K562 (cell line): ENCODE results near the gene SLIT1. TPM values are rescaled to one million over a fixed set of nuclear protein-coding genes. Genes with fewer than 3 reads are reported as not detected.

Source experiments
- ATAC-seq: fragments of 200-7000 bp; cut with Tn5 transposase; 3 replicates; pipeline ENCODE4 v1.9.1; 2020; ENCODE audit warnings: moderate library complexity
- BruUV-seq: library from RNA; stranded (reverse); fragments of 400-500 nt; replicated peaks from 2 replicates; lab custom pipeline; 2021; lab: Mats Ljungman, UMichigan
- CTCF ChIA-PET: fragments of 300-600 bp; formaldehyde crosslinking; extraction: SDS; loops from one replicate; lab custom pipeline; 2021; ENCODE audit warnings: low intra/inter-chr PET ratio; lab: Yijun Ruan, JAX
- POLR2A ChIA-PET: fragments of 300-600, 350-650 bp; sonication (Branson Sonifier 250); formaldehyde crosslinking; extraction: SDS; loops from one replicate; lab custom pipeline; 2021; ENCODE audit warnings: antibody characterized with exemption, inconsistent platforms; lab: Yijun Ruan, JAX
- DNase-seq, 4 experiments: peaks; one replicate each; pipeline versions ENCODE4 v3.0.0 to v3.0.0-alpha.2; 2011 to 2018; ENCODE audit warnings: low spot score in 3 of 4, mixed read lengths in 3 of 4; ENCODE audit errors: extremely low read depth in 1 of 4
- FAIRE-seq: peaks from 2 replicates; lab custom pipeline; 2011; peaks lifted over from hg19 to GRCh38; lab: Jason Lieb, UNC
- H2AFZ ChIP-seq: 2 replicates; pipeline ENCODE4 v1.6.0; 2011; ENCODE audit warnings: low read depth, low read length, control low read depth, inconsistent platforms
- H3K27ac ChIP-seq: fragments of 200-600 bp; 3 replicates; pipeline ENCODE4 v1.8.0; 2011; ENCODE audit warnings: low read depth, mild to moderate bottlenecking, control low read depth, inconsistent platforms, low read length, moderate library complexity, mixed read lengths; ENCODE audit errors: extremely low read depth
- H3K27me3 ChIP-seq, 2 experiments: fragments of 300-600 bp in 1 of 2; 2 replicates in 1 of 2; 3 replicates in 1 of 2; pipeline versions ENCODE4 v1.6.0 to v1.8.0; 2011; ENCODE audit warnings: inconsistent platforms in 2 of 2, low read length in 2 of 2, mild to moderate bottlenecking in 1 of 2, mixed read lengths in 1 of 2, moderate library complexity in 1 of 2; ENCODE audit not compliant: control insufficient read depth in 2 of 2, insufficient read depth in 2 of 2
- H3K36me3 ChIP-seq: fragments of 300-600 bp; 3 replicates; pipeline ENCODE4 v1.8.0; 2011; ENCODE audit warnings: mild to moderate bottlenecking, low read length, inconsistent platforms; ENCODE audit not compliant: control insufficient read depth, insufficient read depth
- H3K4me1 ChIP-seq, 2 experiments: fragments of 200-600 bp in 1 of 2; replicated peaks in 1 of 2; 2 replicates in 1 of 2; 3 replicates in 1 of 2; pipeline versions ENCODE4 v1.5.1 to v1.8.0; 2011; ENCODE audit warnings: inconsistent platforms in 2 of 2, low read length in 2 of 2, mild to moderate bottlenecking in 1 of 2, mixed read lengths in 1 of 2, moderate library complexity in 1 of 2; ENCODE audit not compliant: control insufficient read depth in 2 of 2, insufficient read depth in 2 of 2
- H3K4me2 ChIP-seq: 2 replicates; pipeline ENCODE4 v1.6.1; 2011; ENCODE audit warnings: low read length, control low read depth, inconsistent platforms, mixed read lengths; ENCODE audit not compliant: insufficient read depth
- H3K4me3 ChIP-seq: fragments of 200-600 bp; sonication (generic), shearing (Covaris generic); 2 replicates; pipeline ENCODE4 v1.5.1; 2016; ENCODE audit warnings: control low read depth, inconsistent platforms
- H3K79me2 ChIP-seq: fragments of 200-600 bp; 3 replicates; pipeline ENCODE4 v1.8.0; 2011; ENCODE audit warnings: low read length, inconsistent platforms; ENCODE audit not compliant: control insufficient read depth, insufficient read depth
- H3K9ac ChIP-seq, 2 experiments: 2 replicates each; pipeline versions ENCODE4 v1.6.0 to v1.6.1; 2011; ENCODE audit warnings: low read depth in 2 of 2, low read length in 2 of 2, control low read depth in 1 of 2, inconsistent platforms in 1 of 2, mild to moderate bottlenecking in 1 of 2, mixed read lengths in 1 of 2; ENCODE audit not compliant: insufficient read depth in 1 of 2
- H3K9me1 ChIP-seq: one replicate; pipeline ENCODE4 v1.6.0; 2011; ENCODE audit warnings: inconsistent platforms, mild to moderate bottlenecking, low read length, moderate library complexity; ENCODE audit not compliant: control insufficient read depth, insufficient read depth
- H3K9me3 ChIP-seq: replicated peaks from 2 replicates; pipeline ENCODE4 v1.5.1; 2011; ENCODE audit warnings: low read depth, low read length, inconsistent platforms; ENCODE audit not compliant: control insufficient read depth, insufficient read depth
- H4K20me1 ChIP-seq: replicated peaks from 2 replicates; pipeline ENCODE4 v1.6.1; 2011; ENCODE audit warnings: low read length, inconsistent platforms, mixed read lengths; ENCODE audit not compliant: control insufficient read depth, insufficient read depth
- CHD1 ChIP-seq: fragments of 200-600 bp; sonication (generic); IDR thresholded peaks from one replicate; pipeline ENCODE4 v1.6.1; 2012; ENCODE audit warnings: mild to moderate bottlenecking, moderate library complexity, low read length, inconsistent platforms
- HEY1 ChIP-seq: fragments of 250-450 bp; sonication (Bioruptor Pico); IDR thresholded peaks from 2 replicates; pipeline ENCODE4 v1.5.0; 2020; ENCODE audit warnings: mild to moderate bottlenecking, moderate library complexity, borderline replicate concordance
- MTA1 ChIP-seq: fragments of 450-650 bp; IDR thresholded peaks from 2 replicates; pipeline ENCODE4 v1.6.1; 2017; ENCODE audit warnings: borderline replicate concordance
- MYBL2 ChIP-seq, 2 experiments: fragments of 450-650 bp in 1 of 2; sonication (generic) in 1 of 2; formaldehyde crosslinking in 1 of 2; IDR thresholded peaks; 2 replicates each; pipeline versions ENCODE4 v1.6.1 to v1.8.1; 2017 to 2022; ENCODE audit warnings: borderline replicate concordance in 1 of 2, inconsistent platforms in 1 of 2, low read depth in 1 of 2, mild to moderate bottlenecking in 1 of 2, missing genetic modification reagents in 1 of 2, moderate library complexity in 1 of 2
- PURB ChIP-seq: sonication (generic); formaldehyde crosslinking; IDR thresholded peaks from 2 replicates; pipeline ENCODE4 v1.9.0; 2021; ENCODE audit warnings: low read depth, mild to moderate bottlenecking, missing genetic modification reagents
- TEAD4 ChIP-seq, 2 experiments: sonication (generic) in 1 of 2; formaldehyde crosslinking in 1 of 2; IDR thresholded peaks; 2 replicates each; pipeline versions ENCODE4 v1.6.1 to v1.8.0; 2012 to 2022; ENCODE audit warnings: borderline replicate concordance in 1 of 2, inconsistent platforms in 1 of 2, low read length in 1 of 2, mild to moderate bottlenecking in 1 of 2, missing genetic modification reagents in 1 of 2
- ZBTB8A ChIP-seq: fragments of 450-650 bp; IDR thresholded peaks from 2 replicates; pipeline ENCODE4 v1.6.1; 2018; ENCODE audit warnings: mild to moderate bottlenecking, moderate library complexity; ENCODE audit not compliant: partially characterized antibody
- ZFP30 ChIP-seq: fragments of 250-450 bp; sonication (Bioruptor Pico); IDR thresholded peaks from 2 replicates; pipeline ENCODE4 v1.8.0; 2022; ENCODE audit warnings: moderate library complexity, mild to moderate bottlenecking, inconsistent platforms, borderline replicate concordance
- ZNF354B ChIP-seq: fragments of 250-450 bp; sonication (Bioruptor Pico); IDR thresholded peaks from 2 replicates; pipeline ENCODE4 v1.4.0; 2020
- ZNF79 ChIP-seq: fragments of 250-450 bp; sonication (Bioruptor Pico); IDR thresholded peaks from 2 replicates; pipeline ENCODE4 v1.4.0; 2020; ENCODE audit warnings: low read depth, mild to moderate bottlenecking, moderate library complexity
- WGBS: fragments of 100-300 bp; shearing (Covaris generic); methylation state at CpG from one replicate; pipeline ENCODE4 v1.1.6; 2016; ENCODE audit warnings: low coverage, mixed read lengths; ENCODE audit not compliant: insufficient coverage; ENCODE audit errors: missing lambda C conversion rate; 5-methylcytosine and 5-hydroxymethylcytosine counted together
- in situ Hi-C: fragments of 300-500 bp; cut with MboI; formaldehyde crosslinking; loops from 4 replicates; pipeline ENCODE4 v1.15.0; 2018; ENCODE audit warnings: inconsistent platforms, mixed read lengths
- intact Hi-C: fragments of 100-400 bp; cut with micrococcal nuclease; formaldehyde crosslinking; loops from 2 replicates; pipeline ENCODE4 v1.14.2; 2022
- polyA plus RNA-seq, 8 experiments: library from polyadenylated mRNA; depleted of rRNA in 4 of 8; stranded (reverse) in 5 of 8; unstranded in 3 of 8; fragments of >200 nt; fragmentation: Nextera tagmentation in 2 of 8; fragmentation: Illumina TruSeq in 1 of 8; extraction: Ambion mirVana in 2 of 8; extraction: Trizol in 1 of 8; gene quantifications; 2 replicates each; pipeline versions ENCODE4 v1.2.1 to v1.2.3, GENCODE V29; 2011 to 2014; ENCODE audit warnings: inconsistent platforms in 1 of 8, missing spikeins in 1 of 8
- total RNA-seq, 7 experiments: library from RNA; depleted of rRNA in 6 of 7; stranded (reverse); fragments of >200 nt in 6 of 7; fragmentation: Illumina TruSeq in 2 of 7; extraction: Trizol in 2 of 7; gene quantifications; 2 replicates each; pipeline versions ENCODE4 v1.2.1 to v1.2.3, GENCODE V29; 2011 to 2021; ENCODE audit warnings: low replicate concordance in 1 of 7
- TF ChIP-seq, protein P1 (sequence below): fragments of 200-600 bp; sonication (generic); IDR thresholded peaks from one replicate; pipeline ENCODE4 v1.6.1; 2012; ENCODE audit warnings: mild to moderate bottlenecking, low read depth, low read length, inconsistent platforms

The SLIT1 gene
- total and polyA plus RNA-seq, 9 of the 15 experiments (the other 6 are each of a cell fraction or from before 2014, with no cell fraction given), result 0.01 to 0.11 (median 0.04) TPM; not detected in 3

DNA sequence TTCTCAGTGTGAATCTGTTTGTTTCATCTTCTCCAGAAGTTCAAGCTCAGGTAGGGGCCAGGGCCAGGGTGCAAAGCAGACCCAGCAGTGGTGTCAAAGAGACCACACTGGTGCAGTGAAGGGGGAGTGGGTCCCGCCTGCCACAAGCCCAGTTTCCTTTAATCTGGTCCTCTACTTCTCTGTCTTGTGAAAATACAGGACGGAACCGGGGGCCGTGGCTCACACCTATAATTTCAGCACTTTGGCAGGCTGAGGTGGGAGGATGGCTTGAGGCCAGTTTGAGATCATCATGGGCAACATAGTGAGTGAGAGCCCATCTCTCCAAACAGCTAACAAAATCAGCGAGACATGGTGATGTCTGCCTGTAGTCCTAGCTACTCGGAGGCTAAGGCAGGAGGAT, 109.0 kb downstream of the SLIT1 start:
- Histone ChIP-seq H3K27me3 (peaks cover 0 to 27% of the 10 kb centered on the region in 2 experiments; a peak in 3 of 5 replicates), H3K79me2 (no peaks in the 10 kb centered on the region), H3K4me3 (no peak overlapping the region), H3K27ac (no peak overlapping the region), H4K20me1 (peaks cover 4% of the 10 kb centered on the region; the same call in 1 of the 2 replicates), H3K9ac (no peak overlapping the region), H3K4me1 (peaks cover 0 to 5% of the 10 kb centered on the region in 2 experiments; a peak in 1 of 5 replicates), H3K9me1 (no peaks in the 10 kb centered on the region), H2AFZ (no peak overlapping the region), H3K4me2 (no peak overlapping the region), H3K9me3 (no peaks in the 10 kb centered on the region), H3K36me3 (no peaks in the 10 kb centered on the region)
- no TSS peak for BruUV-seq
- POLR2A ChIA-PET, result interaction anchor here (0.7 kb wide), 1 partner anchor 20 kb away, joined by 3 read pairs; no protein-coding TSS in a partner anchor
- 0% methylated on average over 6 of the region's 6 CpGs for WGBS
- DNase-seq (no peak), FAIRE-seq (no peak), ATAC-seq (no peak)
- in situ Hi-C loops, result loop anchor here (10.0 kb wide), 1 partner anchor 278 kb away; no protein-coding TSS in a partner anchor
- CTCF ChIA-PET, result no interaction called here
- intact Hi-C loops, result no loop called here
- TF ChIP-seq MYBL2 (IDR thresholded peaks at IDR 0.05; ENCODE audit: low read depth), result no peak
- no peak for TF ChIP-seq MYBL2 (CRISPR knock-in tag; IDR thresholded peaks at IDR 0.05; ENCODE audit: borderline replicate concordance)
- no peak for TF ChIP-seq TEAD4 (IDR thresholded peaks at IDR 0.05; ENCODE audit: low read length)
- TF ChIP-seq TEAD4 (CRISPR knock-in tag; IDR thresholded peaks at IDR 0.05; ENCODE audit: borderline replicate concordance), result no peak
- no peak for TF ChIP-seq ZFP30
- TF ChIP-seq HEY1 (CRISPR knock-in tag), result no peak
- TF ChIP-seq, protein P1, sequence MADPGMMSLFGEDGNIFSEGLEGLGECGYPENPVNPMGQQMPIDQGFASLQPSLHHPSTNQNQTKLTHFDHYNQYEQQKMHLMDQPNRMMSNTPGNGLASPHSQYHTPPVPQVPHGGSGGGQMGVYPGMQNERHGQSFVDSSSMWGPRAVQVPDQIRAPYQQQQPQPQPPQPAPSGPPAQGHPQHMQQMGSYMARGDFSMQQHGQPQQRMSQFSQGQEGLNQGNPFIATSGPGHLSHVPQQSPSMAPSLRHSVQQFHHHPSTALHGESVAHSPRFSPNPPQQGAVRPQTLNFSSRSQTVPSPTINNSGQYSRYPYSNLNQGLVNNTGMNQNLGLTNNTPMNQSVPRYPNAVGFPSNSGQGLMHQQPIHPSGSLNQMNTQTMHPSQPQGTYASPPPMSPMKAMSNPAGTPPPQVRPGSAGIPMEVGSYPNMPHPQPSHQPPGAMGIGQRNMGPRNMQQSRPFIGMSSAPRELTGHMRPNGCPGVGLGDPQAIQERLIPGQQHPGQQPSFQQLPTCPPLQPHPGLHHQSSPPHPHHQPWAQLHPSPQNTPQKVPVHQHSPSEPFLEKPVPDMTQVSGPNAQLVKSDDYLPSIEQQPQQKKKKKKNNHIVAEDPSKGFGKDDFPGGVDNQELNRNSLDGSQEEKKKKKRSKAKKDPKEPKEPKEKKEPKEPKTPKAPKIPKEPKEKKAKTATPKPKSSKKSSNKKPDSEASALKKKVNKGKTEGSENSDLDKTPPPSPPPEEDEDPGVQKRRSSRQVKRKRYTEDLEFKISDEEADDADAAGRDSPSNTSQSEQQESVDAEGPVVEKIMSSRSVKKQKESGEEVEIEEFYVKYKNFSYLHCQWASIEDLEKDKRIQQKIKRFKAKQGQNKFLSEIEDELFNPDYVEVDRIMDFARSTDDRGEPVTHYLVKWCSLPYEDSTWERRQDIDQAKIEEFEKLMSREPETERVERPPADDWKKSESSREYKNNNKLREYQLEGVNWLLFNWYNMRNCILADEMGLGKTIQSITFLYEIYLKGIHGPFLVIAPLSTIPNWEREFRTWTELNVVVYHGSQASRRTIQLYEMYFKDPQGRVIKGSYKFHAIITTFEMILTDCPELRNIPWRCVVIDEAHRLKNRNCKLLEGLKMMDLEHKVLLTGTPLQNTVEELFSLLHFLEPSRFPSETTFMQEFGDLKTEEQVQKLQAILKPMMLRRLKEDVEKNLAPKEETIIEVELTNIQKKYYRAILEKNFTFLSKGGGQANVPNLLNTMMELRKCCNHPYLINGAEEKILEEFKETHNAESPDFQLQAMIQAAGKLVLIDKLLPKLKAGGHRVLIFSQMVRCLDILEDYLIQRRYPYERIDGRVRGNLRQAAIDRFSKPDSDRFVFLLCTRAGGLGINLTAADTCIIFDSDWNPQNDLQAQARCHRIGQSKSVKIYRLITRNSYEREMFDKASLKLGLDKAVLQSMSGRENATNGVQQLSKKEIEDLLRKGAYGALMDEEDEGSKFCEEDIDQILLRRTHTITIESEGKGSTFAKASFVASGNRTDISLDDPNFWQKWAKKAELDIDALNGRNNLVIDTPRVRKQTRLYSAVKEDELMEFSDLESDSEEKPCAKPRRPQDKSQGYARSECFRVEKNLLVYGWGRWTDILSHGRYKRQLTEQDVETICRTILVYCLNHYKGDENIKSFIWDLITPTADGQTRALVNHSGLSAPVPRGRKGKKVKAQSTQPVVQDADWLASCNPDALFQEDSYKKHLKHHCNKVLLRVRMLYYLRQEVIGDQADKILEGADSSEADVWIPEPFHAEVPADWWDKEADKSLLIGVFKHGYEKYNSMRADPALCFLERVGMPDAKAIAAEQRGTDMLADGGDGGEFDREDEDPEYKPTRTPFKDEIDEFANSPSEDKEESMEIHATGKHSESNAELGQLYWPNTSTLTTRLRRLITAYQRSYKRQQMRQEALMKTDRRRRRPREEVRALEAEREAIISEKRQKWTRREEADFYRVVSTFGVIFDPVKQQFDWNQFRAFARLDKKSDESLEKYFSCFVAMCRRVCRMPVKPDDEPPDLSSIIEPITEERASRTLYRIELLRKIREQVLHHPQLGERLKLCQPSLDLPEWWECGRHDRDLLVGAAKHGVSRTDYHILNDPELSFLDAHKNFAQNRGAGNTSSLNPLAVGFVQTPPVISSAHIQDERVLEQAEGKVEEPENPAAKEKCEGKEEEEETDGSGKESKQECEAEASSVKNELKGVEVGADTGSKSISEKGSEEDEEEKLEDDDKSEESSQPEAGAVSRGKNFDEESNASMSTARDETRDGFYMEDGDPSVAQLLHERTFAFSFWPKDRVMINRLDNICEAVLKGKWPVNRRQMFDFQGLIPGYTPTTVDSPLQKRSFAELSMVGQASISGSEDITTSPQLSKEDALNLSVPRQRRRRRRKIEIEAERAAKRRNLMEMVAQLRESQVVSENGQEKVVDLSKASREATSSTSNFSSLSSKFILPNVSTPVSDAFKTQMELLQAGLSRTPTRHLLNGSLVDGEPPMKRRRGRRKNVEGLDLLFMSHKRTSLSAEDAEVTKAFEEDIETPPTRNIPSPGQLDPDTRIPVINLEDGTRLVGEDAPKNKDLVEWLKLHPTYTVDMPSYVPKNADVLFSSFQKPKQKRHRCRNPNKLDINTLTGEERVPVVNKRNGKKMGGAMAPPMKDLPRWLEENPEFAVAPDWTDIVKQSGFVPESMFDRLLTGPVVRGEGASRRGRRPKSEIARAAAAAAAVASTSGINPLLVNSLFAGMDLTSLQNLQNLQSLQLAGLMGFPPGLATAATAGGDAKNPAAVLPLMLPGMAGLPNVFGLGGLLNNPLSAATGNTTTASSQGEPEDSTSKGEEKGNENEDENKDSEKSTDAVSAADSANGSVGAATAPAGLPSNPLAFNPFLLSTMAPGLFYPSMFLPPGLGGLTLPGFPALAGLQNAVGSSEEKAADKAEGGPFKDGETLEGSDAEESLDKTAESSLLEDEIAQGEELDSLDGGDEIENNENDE, result no peak
- no peak for TF ChIP-seq CHD1
- TF ChIP-seq ZBTB8A, result no peak
- TF ChIP-seq ZNF79, result no peak
- TF ChIP-seq MTA1, result no peak
- no peak for TF ChIP-seq ZNF354B (CRISPR knock-in tag)
- no peak for TF ChIP-seq PURB
